Head of caudate nucleus (tissue), 42 donors: ENCODE measurements around the gene PDE3A.

Experiments used
- DNase-seq, 42 donors: peaks; one replicate each; pipeline versions ENCODE4 v3.0.0 to v3.0.0-alpha.2; 2020 to 2021; ENCODE audit warnings: mixed read lengths in 7 of 42
- intact Hi-C: fragments of 100-400 bp; cut with DNase I; formaldehyde crosslinking; loops from one replicate; pipeline ENCODE4 v1.15.0; 2022

PDE3A gene

DNA sequence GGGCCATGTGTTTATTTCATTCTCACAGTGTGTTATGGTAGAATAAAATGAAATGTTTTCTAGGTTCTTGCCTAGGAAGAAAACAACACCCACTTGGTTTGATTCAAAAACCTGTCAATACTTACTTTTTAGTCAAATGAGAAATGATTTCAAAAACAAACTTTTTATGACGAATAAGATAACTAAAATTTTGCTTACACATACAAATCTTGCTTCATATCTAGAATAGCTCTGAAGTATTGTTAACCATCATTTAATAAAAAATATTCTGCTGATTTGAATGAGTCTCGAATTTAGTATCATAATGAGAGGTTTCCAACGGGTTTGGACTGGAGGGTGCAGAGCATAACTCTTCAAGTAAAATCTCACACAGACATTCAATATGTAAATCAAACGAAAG lies 350.0 kb downstream of the PDE3A start:
- no peak for DNase-seq
- intact Hi-C loops, result no loop called here

DNA sequence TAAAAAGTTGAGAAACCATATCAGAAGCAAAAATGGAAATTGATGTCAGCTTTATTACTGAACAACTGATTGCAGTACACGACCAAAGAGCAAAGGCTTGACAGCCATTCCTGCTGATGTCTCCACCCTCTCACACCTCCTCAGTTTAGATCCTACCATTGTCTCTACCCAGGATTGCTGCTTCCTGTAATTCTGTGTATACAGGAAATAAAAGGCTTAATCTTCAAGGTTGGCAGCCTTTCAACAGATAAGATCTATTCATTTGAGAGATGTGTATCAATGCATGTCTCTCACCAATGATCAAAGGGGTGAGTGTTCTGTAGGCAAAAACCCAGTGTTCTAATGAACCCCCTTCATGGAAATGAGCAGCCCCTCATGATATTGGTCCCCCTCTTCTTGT lies 353.8 kb downstream of the PDE3A start:
- intact Hi-C loops, result no loop called here
- no peak for DNase-seq

DNA sequence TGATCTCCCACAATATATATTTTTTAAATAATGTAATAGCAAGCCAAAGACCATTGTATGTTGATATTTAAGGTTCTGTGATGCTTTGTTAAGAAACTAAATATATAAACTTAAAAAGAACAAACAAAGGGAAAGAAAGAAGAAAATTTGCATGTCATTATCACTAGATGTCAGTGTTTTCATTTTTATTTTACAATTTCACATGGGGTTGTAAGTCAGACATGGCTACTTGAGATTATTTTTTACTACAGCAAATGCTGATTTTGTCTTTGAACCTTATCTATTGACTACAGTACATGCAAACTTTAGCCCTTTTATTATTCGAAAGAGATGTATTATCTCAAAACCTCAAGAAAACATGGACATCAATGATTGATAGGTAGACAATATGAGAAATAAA lies 362.9 kb downstream of the PDE3A start:
- no peak for DNase-seq
- intact Hi-C loops, result no loop called here
